Endothelial cell of umbilical vein (primary cell): ENCODE results near the gene CDK15. TPM values are rescaled to one million over a fixed set of nuclear protein-coding genes. Genes with fewer than 3 reads are reported as not detected.

Source experiments
- BruUV-seq: library from RNA; stranded (reverse); fragments of 400-500 nt; replicated peaks from 2 replicates; lab custom pipeline; 2021; lab: Mats Ljungman, UMichigan
- CTCF ChIA-PET: fragments of 300-600, 350-600 bp; sonication (Branson Sonifier 250); formaldehyde crosslinking; loops from one replicate; lab custom pipeline; 2021; ENCODE audit warnings: antibody characterized with exemption, inconsistent platforms; lab: Charles Lee
- POLR2A ChIA-PET: fragments of 300-600, 350-600 bp; sonication (Branson Sonifier 250); formaldehyde crosslinking; loops from one replicate; lab custom pipeline; 2021; ENCODE audit warnings: antibody characterized with exemption, inconsistent platforms; lab: Charles Lee
- DNase-seq: peaks from one replicate; pipeline ENCODE4 v3.0.0-alpha.2; 2011; ENCODE audit warnings: low read depth, low spot score
- FAIRE-seq: peaks from 2 replicates; lab custom pipeline; 2011; peaks lifted over from hg19 to GRCh38; lab: Jason Lieb, UNC
- H2AFZ ChIP-seq: 2 replicates; pipeline ENCODE4 v1.6.0; 2012; ENCODE audit warnings: low read depth, low read length, control low read depth, inconsistent platforms
- H3K27ac ChIP-seq: 2 replicates; pipeline ENCODE4 v1.5.1; 2011; ENCODE audit warnings: low read depth, mild to moderate bottlenecking, control low read depth, low read length, moderate library complexity; ENCODE audit not compliant: insufficient read depth
- H3K27me3 ChIP-seq, 2 experiments: 2 replicates each; pipeline versions ENCODE4 v1.6.0 to v1.6.1; 2011; ENCODE audit warnings: low read length in 2 of 2, mixed read lengths in 1 of 2; ENCODE audit not compliant: control insufficient read depth in 2 of 2, insufficient read depth in 2 of 2
- H3K36me3 ChIP-seq, 2 experiments: 2 replicates in 1 of 2; 3 replicates in 1 of 2; pipeline ENCODE4 v1.5.1; 2011; ENCODE audit warnings: low read length in 2 of 2, mild to moderate bottlenecking in 1 of 2, moderate library complexity in 1 of 2; ENCODE audit not compliant: control insufficient read depth in 2 of 2, insufficient read depth in 2 of 2; ENCODE audit errors: extremely low read depth in 1 of 2
- H3K4me1 ChIP-seq: 3 replicates; pipeline ENCODE4 v1.5.1; 2011; ENCODE audit warnings: mild to moderate bottlenecking, low read length; ENCODE audit not compliant: control insufficient read depth, insufficient read depth; ENCODE audit errors: extremely low read depth
- H3K4me2 ChIP-seq: 2 replicates; pipeline ENCODE4 v1.6.1; 2011; ENCODE audit warnings: low read length, control low read depth, mixed read lengths; ENCODE audit not compliant: insufficient read depth
- H3K4me3 ChIP-seq, 3 experiments: fragments of 200-600 bp in 1 of 3; sonication (generic), shearing (Covaris generic) in 1 of 3; replicated peaks in 1 of 3; 2 replicates each; pipeline ENCODE4 v1.5.1; 2011 to 2016; ENCODE audit warnings: control low read depth in 3 of 3, low read length in 3 of 3, mild to moderate bottlenecking in 2 of 3, inconsistent platforms in 1 of 3, low read depth in 1 of 3, moderate library complexity in 1 of 3; ENCODE audit not compliant: insufficient read depth in 1 of 3
- H3K79me2 ChIP-seq: 2 replicates; pipeline ENCODE4 v1.6.0; 2012; ENCODE audit warnings: low read length, inconsistent platforms; ENCODE audit not compliant: control insufficient read depth, insufficient read depth
- H3K9ac ChIP-seq: replicated peaks from 2 replicates; pipeline ENCODE3; 2011; ENCODE audit warnings: low read length, control low read depth; ENCODE audit not compliant: insufficient read depth; ENCODE audit errors: extremely low read depth
- H3K9me1 ChIP-seq: replicated peaks from 3 replicates; pipeline ENCODE4 v1.6.0; 2011; ENCODE audit warnings: mild to moderate bottlenecking, low read length; ENCODE audit not compliant: control insufficient read depth, insufficient read depth; ENCODE audit errors: extremely low read depth
- H3K9me3 ChIP-seq: replicated peaks from 2 replicates; pipeline ENCODE4 v1.5.1; 2012; ENCODE audit warnings: low read length, inconsistent platforms; ENCODE audit not compliant: control insufficient read depth, insufficient read depth
- H4K20me1 ChIP-seq: replicated peaks from 2 replicates; pipeline ENCODE3; 2011; ENCODE audit warnings: mild to moderate bottlenecking, low read length; ENCODE audit not compliant: control insufficient read depth, insufficient read depth; ENCODE audit errors: extremely low read depth
- EZH2 ChIP-seq: IDR thresholded peaks from 2 replicates; pipeline ENCODE4 v1.6.1; 2012; ENCODE audit warnings: borderline replicate concordance, low read depth, mild to moderate bottlenecking, moderate library complexity, low read length, inconsistent platforms; ENCODE audit not compliant: severe bottlenecking
- FOS ChIP-seq: IDR thresholded peaks from 2 replicates; pipeline ENCODE4 v1.6.1; 2011; ENCODE audit warnings: mild to moderate bottlenecking, low read length, moderate library complexity, borderline replicate concordance; ENCODE audit not compliant: insufficient read depth
- GATA2 ChIP-seq: IDR thresholded peaks from 2 replicates; pipeline ENCODE4 v1.7.0; 2011; ENCODE audit warnings: low read depth, mild to moderate bottlenecking, moderate library complexity, mixed read lengths, low read length; ENCODE audit not compliant: insufficient read length, insufficient read depth
- JUN ChIP-seq: IDR thresholded peaks from 2 replicates; pipeline ENCODE4 v1.6.1; 2011; ENCODE audit warnings: borderline replicate concordance, low read depth; ENCODE audit not compliant: insufficient read length, insufficient read depth
- MYC ChIP-seq: IDR thresholded peaks from one replicate; pipeline ENCODE4 v1.6.1; 2011; ENCODE audit warnings: mild to moderate bottlenecking, low read depth, low read length
- POLR2A ChIP-seq: IDR thresholded peaks from 2 replicates; pipeline ENCODE4 v1.6.1; 2012; ENCODE audit warnings: low read depth, mild to moderate bottlenecking, control low read depth, low read length
- POLR2AphosphoS5 ChIP-seq: IDR thresholded peaks from 2 replicates; pipeline ENCODE4 v1.6.1; 2012; ENCODE audit warnings: low read depth, mild to moderate bottlenecking, control low read depth, low read length, moderate library complexity; ENCODE audit not compliant: insufficient read depth
- dilution Hi-C: fragments of 300-500 bp; cut with MboI; formaldehyde crosslinking; loops from one replicate; pipeline ENCODE4 v1.15.0; 2019; ENCODE audit warnings: low sequenced_read_pairs; ENCODE audit not compliant: extremely low pct_ligation_motif_present
- intact Hi-C: fragments of 100-400 bp; cut with micrococcal nuclease; formaldehyde crosslinking; loops from one replicate; pipeline ENCODE4 v1.10.0; 2022
- polyA plus RNA-seq, 4 experiments: library from polyadenylated mRNA; depleted of rRNA in 3 of 4; stranded (reverse) in 3 of 4; unstranded in 1 of 4; fragments of >200 nt; gene quantifications; 2 replicates each; pipeline versions ENCODE4 v1.2.1 to v1.2.3, GENCODE V29; 2011 to 2012; ENCODE audit warnings: missing spikeins in 1 of 4
- total RNA-seq: library from RNA; stranded (reverse); gene quantifications from 2 replicates; pipeline ENCODE4 v1.2.3, GENCODE V29; 2021
- TF ChIP-seq, protein P1 (sequence below), 2 donors: IDR thresholded peaks; 1 replicate in 1 of 2; 2 replicates in 1 of 2; pipeline ENCODE4 v1.5.1; 2011; ENCODE audit warnings: low read length in 2 of 2, mild to moderate bottlenecking in 2 of 2, moderate library complexity in 2 of 2, control low read depth in 1 of 2, inconsistent platforms in 1 of 2, low read depth in 1 of 2; ENCODE audit not compliant: insufficient read depth in 1 of 2; ENCODE audit errors: extremely low read depth in 1 of 2
- TF ChIP-seq, protein P2 (sequence below): IDR thresholded peaks from 2 replicates; pipeline ENCODE4 v1.6.1; 2011; ENCODE audit not compliant: insufficient read depth, insufficient read length

Gene CDK15
- total and polyA plus RNA-seq, 2 donors (not counting 3 experiments of a cell fraction or from before 2014, with no cell fraction given): not detected

DNA sequence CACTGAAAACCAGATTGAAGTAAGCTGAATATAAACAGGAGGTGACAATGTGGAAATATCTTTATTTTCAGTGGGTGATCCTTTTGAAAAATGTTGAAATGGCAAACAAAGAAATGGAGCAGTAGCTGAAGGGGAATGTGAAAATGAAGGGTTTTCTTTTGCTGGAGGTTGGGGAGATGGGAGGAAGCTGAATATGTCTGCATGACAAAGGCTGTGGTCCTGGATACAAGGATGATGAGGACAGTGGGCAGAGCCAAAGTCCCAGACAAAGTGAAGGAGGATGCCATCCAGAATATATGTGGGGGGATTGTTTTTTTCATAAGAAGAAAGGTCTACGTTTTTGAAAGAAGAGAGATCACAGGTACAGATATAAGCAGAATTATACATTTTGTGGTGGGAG, 32.3 kb upstream of the CDK15 start:
- Histone ChIP-seq H3K4me1 (peaks cover 23% of the 10 kb centered on the region), H3K4me2 (no peak overlapping the region), H4K20me1 (no peaks in the 10 kb centered on the region), H3K9me1 (no peaks in the 10 kb centered on the region), H3K27me3 (no peaks in the 10 kb centered on the region), H3K9me3 (no peaks in the 10 kb centered on the region), H3K9ac (no peak overlapping the region), H2AFZ (no peak overlapping the region), H3K36me3 (no peaks in the 10 kb centered on the region), H3K79me2 (peaks cover 74% of the 10 kb centered on the region), H3K4me3 (no peak overlapping the region), H3K27ac (no peak overlapping the region)
- CTCF ChIA-PET: no interaction called here
- no TSS peak for BruUV-seq
- POLR2A ChIA-PET: no interaction called here
- intact Hi-C loops (no loop called here), dilution Hi-C loops (no loop called here)
- no peak for FAIRE-seq
- TF ChIP-seq FOS: no peak
- no peak for TF ChIP-seq POLR2A
- TF ChIP-seq, protein P1, sequence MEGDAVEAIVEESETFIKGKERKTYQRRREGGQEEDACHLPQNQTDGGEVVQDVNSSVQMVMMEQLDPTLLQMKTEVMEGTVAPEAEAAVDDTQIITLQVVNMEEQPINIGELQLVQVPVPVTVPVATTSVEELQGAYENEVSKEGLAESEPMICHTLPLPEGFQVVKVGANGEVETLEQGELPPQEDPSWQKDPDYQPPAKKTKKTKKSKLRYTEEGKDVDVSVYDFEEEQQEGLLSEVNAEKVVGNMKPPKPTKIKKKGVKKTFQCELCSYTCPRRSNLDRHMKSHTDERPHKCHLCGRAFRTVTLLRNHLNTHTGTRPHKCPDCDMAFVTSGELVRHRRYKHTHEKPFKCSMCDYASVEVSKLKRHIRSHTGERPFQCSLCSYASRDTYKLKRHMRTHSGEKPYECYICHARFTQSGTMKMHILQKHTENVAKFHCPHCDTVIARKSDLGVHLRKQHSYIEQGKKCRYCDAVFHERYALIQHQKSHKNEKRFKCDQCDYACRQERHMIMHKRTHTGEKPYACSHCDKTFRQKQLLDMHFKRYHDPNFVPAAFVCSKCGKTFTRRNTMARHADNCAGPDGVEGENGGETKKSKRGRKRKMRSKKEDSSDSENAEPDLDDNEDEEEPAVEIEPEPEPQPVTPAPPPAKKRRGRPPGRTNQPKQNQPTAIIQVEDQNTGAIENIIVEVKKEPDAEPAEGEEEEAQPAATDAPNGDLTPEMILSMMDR (IDR thresholded peaks at IDR 0.05; ENCODE audit: extremely low read depth in 1 of 2, insufficient read depth in 1 of 2, low read depth in 1 of 2, low read length in 2 of 2): no peak
- no peak for TF ChIP-seq JUN
- TF ChIP-seq EZH2: no peak
- no peak for TF ChIP-seq POLR2AphosphoS5
- no peak for TF ChIP-seq MYC
- TF ChIP-seq GATA2: no peak
- TF ChIP-seq, protein P2, sequence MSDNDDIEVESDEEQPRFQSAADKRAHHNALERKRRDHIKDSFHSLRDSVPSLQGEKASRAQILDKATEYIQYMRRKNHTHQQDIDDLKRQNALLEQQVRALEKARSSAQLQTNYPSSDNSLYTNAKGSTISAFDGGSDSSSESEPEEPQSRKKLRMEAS: no peak
- DNase-seq: no peak
